ENCODE data around the gene GNAL. TPM values are rescaled to one million over a fixed set of nuclear protein-coding genes. Genes with fewer than 3 reads are reported as not detected.

The GNAL gene
- total RNA-seq, 1 donor from 2014 or later: 4.5 TPM

- no peaks in the 10 kb centered on the region for H3K36me3 ChIP-seq (ENCODE audit: insufficient read depth, low read length)
- no peaks in the 10 kb centered on the region for H4K20me1 ChIP-seq (ENCODE audit: insufficient read depth, low read length)
- DNase-seq (ENCODE audit: low read depth) (no peak), FAIRE-seq (no peak)
- Mint-ChIP-seq H3K36me3 (ENCODE audit: low read depth, unreplicated experiment) (no peaks in the 10 kb centered on the region), H3K4me3 (ENCODE audit: unreplicated experiment) (no peak overlapping the region), H3K4me1 (ENCODE audit: low read depth, unreplicated experiment) (no peaks in the 10 kb centered on the region), H3K27me3 (ENCODE audit: low read depth, unreplicated experiment) (peaks cover 35% of the 10 kb centered on the region), H3K9me3 (ENCODE audit: unreplicated experiment) (no peaks in the 10 kb centered on the region), H3K27ac (ENCODE audit: unreplicated experiment) (no peak overlapping the region)
- no peak overlapping the region for H2AFZ ChIP-seq (ENCODE audit: low read depth, low read length)
- H3K79me2 ChIP-seq (ENCODE audit: insufficient read depth, low read length): no peaks in the 10 kb centered on the region
- no peak overlapping the region for H3K4me2 ChIP-seq (ENCODE audit: low read length)
- TF ChIP-seq EZH2 (IDR thresholded peaks at IDR 0.05; ENCODE audit: insufficient read depth, low read length) (no peak), CTCF (IDR thresholded peaks at IDR 0.05; ENCODE audit: insufficient read depth, low read depth, low read length) (no peak)
- no peak overlapping the region for H3K27ac ChIP-seq (ENCODE audit: low read depth, low read length)
- H3K9ac ChIP-seq (ENCODE audit: low read length): no peak overlapping the region
- peaks cover 5% of the 10 kb centered on the region for H3K27me3 ChIP-seq (ENCODE audit: insufficient read depth, low read length)
- no peaks in the 10 kb centered on the region for H3K4me1 ChIP-seq (ENCODE audit: insufficient read depth, low read length)
- no peak overlapping the region for H3K4me3 ChIP-seq (ENCODE audit: insufficient read depth, low read depth, low read length)
- H3K9me3 ChIP-seq (ENCODE audit: insufficient read depth, low read depth, low read length): no peaks in the 10 kb centered on the region
Measured at GRCh38 chr18:11932393-11932792, 243.3 kb downstream of the GNAL start.

Small RNA genes within 50 kb of the gene (microRNA-seq; reads per million reads assigned to microRNA genes)
- gene MIR7153: not detected

Other genes with a start within 250 kb of the GNAL start
- not detected in 2 replicates for gene SLC35G4, start 79.7 kb upstream of the GNAL start, total RNA-seq
- gene CHMP1B, start 162.1 kb downstream of the GNAL start, total RNA-seq: 45.0 and 49.7 TPM in 2 replicates
- gene MPPE1, start 219.1 kb downstream of the GNAL start, total RNA-seq: 22.8 and 29.4 TPM in 2 replicates